Panc1 (cell line): ENCODE measurements around the gene EGFL7. TPM values are rescaled to one million over a fixed set of nuclear protein-coding genes. Genes with fewer than 3 reads are reported as not detected.

Experiments
- ATAC-seq: fragments of 200-7000 bp; cut with Tn5 transposase; 2 replicates; pipeline ENCODE4 v1.9.1; 2020; ENCODE audit warnings: mild to moderate bottlenecking, moderate library complexity
- BruUV-seq: library from RNA; stranded (reverse); fragments of 400-500 nt; replicated peaks from 2 replicates; lab custom pipeline; 2021; lab: Mats Ljungman, UMichigan
- CTCF ChIA-PET: fragments of 300-600 bp; sonication (Branson Sonifier 250); formaldehyde crosslinking; loops from one replicate; lab custom pipeline; 2022; ENCODE audit warnings: antibody characterized with exemption; lab: Charles Lee
- POLR2A ChIA-PET: fragments of 300-600 bp; sonication (Branson Sonifier 250); formaldehyde crosslinking; loops from one replicate; lab custom pipeline; 2022; ENCODE audit warnings: antibody characterized with exemption; lab: Charles Lee
- DNase-seq: peaks from one replicate; pipeline ENCODE4 v3.0.0-alpha.2; 2010; ENCODE audit warnings: low read depth, low spot score
- H3K27ac ChIP-seq: 2 replicates; pipeline ENCODE4 v1.5.1; 2011; ENCODE audit warnings: mild to moderate bottlenecking, low read length, inconsistent platforms
- H3K27me3 ChIP-seq: fragments of 200-500 bp; sonication (Bioruptor generic); 2 replicates; pipeline ENCODE4 v1.6.0; 2014; ENCODE audit warnings: low read length, inconsistent platforms; ENCODE audit not compliant: control insufficient read depth, insufficient read depth
- H3K36me3 ChIP-seq: fragments of 200-500 bp; sonication (Bioruptor generic); 2 replicates; pipeline ENCODE4 v1.5.1; 2014; ENCODE audit warnings: inconsistent platforms, mild to moderate bottlenecking, low read length, moderate library complexity; ENCODE audit not compliant: control insufficient read depth, insufficient read depth
- H3K4me1 ChIP-seq: 2 replicates; pipeline ENCODE4 v1.5.1; 2011; ENCODE audit warnings: inconsistent platforms, mild to moderate bottlenecking, low read length, moderate library complexity; ENCODE audit not compliant: control insufficient read depth, insufficient read depth
- H3K4me3 ChIP-seq, 2 experiments: 2 replicates each; pipeline ENCODE4 v1.5.1; 2011 to 2012; ENCODE audit warnings: low read depth in 2 of 2, low read length in 2 of 2, mild to moderate bottlenecking in 2 of 2, inconsistent platforms in 1 of 2, moderate library complexity in 1 of 2
- H3K9me3 ChIP-seq: fragments of 200-500 bp; sonication (Bioruptor generic); 2 replicates; pipeline ENCODE4 v1.5.1; 2014; ENCODE audit warnings: low read depth, mild to moderate bottlenecking, inconsistent platforms, low read length, moderate library complexity; ENCODE audit not compliant: control insufficient read depth, insufficient read depth
- POLR2AphosphoS5 ChIP-seq: IDR thresholded peaks from 2 replicates; pipeline ENCODE4 v1.6.1; 2012; ENCODE audit warnings: mild to moderate bottlenecking, low read depth, low read length, moderate library complexity
- SIN3A ChIP-seq: IDR thresholded peaks from 2 replicates; pipeline ENCODE4 v1.6.1; 2012; ENCODE audit warnings: low read depth, mild to moderate bottlenecking, low read length, moderate library complexity, borderline replicate concordance; ENCODE audit not compliant: insufficient read depth
- TCF7L2 ChIP-seq: IDR thresholded peaks from 2 replicates; pipeline ENCODE4 v1.6.1; 2011; ENCODE audit warnings: mild to moderate bottlenecking, low read depth, low read length, inconsistent platforms
- in situ Hi-C: cut with HindIII; loops from 2 replicates; pipeline ENCODE4 v1.10.0; 2016; ENCODE audit warnings: low sequenced_read_pairs, low pct_unique_long_range_greater_than_20kb
- intact Hi-C: fragments of 100-400 bp; cut with micrococcal nuclease; formaldehyde crosslinking; loops from one replicate; pipeline ENCODE4 v1.10.0; 2022; ENCODE audit not compliant: unreplicated experiment
- total RNA-seq: library from RNA; stranded (reverse); gene quantifications from one replicate; pipeline ENCODE4 v1.2.1, GENCODE V29; 2021; ENCODE audit not compliant: unreplicated experiment
- TF ChIP-seq, protein P1 (sequence below): fragments of 450-650 bp; IDR thresholded peaks from 2 replicates; pipeline ENCODE4 v1.5.1; 2017; ENCODE audit warnings: mild to moderate bottlenecking
- TF ChIP-seq, protein P2 (sequence below), 2 experiments: IDR thresholded peaks; 2 replicates each; pipeline ENCODE4 v1.6.1; 2011 to 2012; ENCODE audit warnings: low read depth in 2 of 2, control low read depth in 1 of 2, low read length in 1 of 2, mild to moderate bottlenecking in 1 of 2, moderate library complexity in 1 of 2; ENCODE audit not compliant: insufficient read depth in 1 of 2

EGFL7 gene
- total RNA-seq, 1 experiment from 2014 or later = 42.3 TPM

GRCh38 chr9:136657974-136658848 lies 4.5 kb upstream of the EGFL7 start:
- in situ Hi-C loops = no loop called here
- Histone ChIP-seq H3K36me3 (no peaks in the 10 kb centered on the region), H3K27ac (no peak overlapping the region), H3K9me3 (no peaks in the 10 kb centered on the region), H3K27me3 (no peaks in the 10 kb centered on the region), H3K4me3 (no peak overlapping the region), H3K4me1 (no peaks in the 10 kb centered on the region; the same call in 1 of the 2 replicates)
- ChIA-PET CTCF (no interaction called here), POLR2A (no interaction called here)
- TF ChIP-seq, protein P1, sequence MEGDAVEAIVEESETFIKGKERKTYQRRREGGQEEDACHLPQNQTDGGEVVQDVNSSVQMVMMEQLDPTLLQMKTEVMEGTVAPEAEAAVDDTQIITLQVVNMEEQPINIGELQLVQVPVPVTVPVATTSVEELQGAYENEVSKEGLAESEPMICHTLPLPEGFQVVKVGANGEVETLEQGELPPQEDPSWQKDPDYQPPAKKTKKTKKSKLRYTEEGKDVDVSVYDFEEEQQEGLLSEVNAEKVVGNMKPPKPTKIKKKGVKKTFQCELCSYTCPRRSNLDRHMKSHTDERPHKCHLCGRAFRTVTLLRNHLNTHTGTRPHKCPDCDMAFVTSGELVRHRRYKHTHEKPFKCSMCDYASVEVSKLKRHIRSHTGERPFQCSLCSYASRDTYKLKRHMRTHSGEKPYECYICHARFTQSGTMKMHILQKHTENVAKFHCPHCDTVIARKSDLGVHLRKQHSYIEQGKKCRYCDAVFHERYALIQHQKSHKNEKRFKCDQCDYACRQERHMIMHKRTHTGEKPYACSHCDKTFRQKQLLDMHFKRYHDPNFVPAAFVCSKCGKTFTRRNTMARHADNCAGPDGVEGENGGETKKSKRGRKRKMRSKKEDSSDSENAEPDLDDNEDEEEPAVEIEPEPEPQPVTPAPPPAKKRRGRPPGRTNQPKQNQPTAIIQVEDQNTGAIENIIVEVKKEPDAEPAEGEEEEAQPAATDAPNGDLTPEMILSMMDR = no peak
- TF ChIP-seq, protein P2, sequence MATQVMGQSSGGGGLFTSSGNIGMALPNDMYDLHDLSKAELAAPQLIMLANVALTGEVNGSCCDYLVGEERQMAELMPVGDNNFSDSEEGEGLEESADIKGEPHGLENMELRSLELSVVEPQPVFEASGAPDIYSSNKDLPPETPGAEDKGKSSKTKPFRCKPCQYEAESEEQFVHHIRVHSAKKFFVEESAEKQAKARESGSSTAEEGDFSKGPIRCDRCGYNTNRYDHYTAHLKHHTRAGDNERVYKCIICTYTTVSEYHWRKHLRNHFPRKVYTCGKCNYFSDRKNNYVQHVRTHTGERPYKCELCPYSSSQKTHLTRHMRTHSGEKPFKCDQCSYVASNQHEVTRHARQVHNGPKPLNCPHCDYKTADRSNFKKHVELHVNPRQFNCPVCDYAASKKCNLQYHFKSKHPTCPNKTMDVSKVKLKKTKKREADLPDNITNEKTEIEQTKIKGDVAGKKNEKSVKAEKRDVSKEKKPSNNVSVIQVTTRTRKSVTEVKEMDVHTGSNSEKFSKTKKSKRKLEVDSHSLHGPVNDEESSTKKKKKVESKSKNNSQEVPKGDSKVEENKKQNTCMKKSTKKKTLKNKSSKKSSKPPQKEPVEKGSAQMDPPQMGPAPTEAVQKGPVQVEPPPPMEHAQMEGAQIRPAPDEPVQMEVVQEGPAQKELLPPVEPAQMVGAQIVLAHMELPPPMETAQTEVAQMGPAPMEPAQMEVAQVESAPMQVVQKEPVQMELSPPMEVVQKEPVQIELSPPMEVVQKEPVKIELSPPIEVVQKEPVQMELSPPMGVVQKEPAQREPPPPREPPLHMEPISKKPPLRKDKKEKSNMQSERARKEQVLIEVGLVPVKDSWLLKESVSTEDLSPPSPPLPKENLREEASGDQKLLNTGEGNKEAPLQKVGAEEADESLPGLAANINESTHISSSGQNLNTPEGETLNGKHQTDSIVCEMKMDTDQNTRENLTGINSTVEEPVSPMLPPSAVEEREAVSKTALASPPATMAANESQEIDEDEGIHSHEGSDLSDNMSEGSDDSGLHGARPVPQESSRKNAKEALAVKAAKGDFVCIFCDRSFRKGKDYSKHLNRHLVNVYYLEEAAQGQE (IDR thresholded peaks at IDR 0.05; ENCODE audit: insufficient read depth in 1 of 2, low read depth in 2 of 2, low read length in 1 of 2) = no peak
- TF ChIP-seq TCF7L2 (no peak), SIN3A (no peak), POLR2AphosphoS5 (no peak)
- BruUV-seq = no TSS peak
- ATAC-seq (no peak), DNase-seq (no peak)
- intact Hi-C loops = no loop called here

DNA sequence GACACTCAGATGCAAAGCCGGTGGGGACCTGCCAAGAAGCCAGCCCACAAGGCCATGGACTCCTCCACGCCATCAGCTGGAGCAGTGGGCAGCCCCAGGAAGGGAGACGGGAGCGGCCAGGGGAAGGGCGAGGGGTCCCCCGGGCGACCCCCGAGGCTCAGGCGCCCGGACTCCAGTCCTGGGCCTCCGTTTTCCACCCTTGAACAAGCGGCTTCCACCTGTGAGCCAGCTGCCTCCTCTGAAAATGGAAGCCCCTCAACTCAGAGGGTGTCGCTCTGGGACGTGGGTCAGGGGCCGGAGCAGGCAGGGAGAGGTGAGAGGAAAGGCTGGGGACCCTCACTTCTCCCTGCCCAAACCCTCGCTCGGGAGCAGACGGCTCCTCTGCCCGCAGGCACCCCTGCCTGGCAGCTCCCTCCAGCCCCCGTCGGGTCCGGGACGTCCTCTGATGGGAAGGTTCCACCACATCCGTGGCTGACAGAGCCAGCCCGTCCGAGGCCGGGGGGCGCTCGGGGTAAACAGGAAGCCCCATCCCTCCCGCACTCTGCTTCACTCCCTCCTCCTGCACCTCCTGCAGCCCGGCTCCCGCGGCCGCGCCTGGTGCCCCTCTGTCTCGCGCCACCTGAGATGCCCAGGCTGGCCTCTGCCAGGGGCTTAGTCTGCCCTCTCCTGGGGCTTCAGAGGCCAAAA lies 3.7 kb upstream of the EGFL7 start:
- POLR2A ChIA-PET = no interaction called here
- in situ Hi-C loops = no loop called here
- H3K27me3 ChIP-seq = no peaks in the 10 kb centered on the region
- no peak overlapping the region for H3K4me3 ChIP-seq
- BruUV-seq = no TSS peak
- H3K4me1 ChIP-seq = no peaks in the 10 kb centered on the region; the same call in 1 of the 2 replicates
- H3K36me3 ChIP-seq = no peaks in the 10 kb centered on the region
- ATAC-seq = no peak
- H3K27ac ChIP-seq = no peak overlapping the region
- DNase-seq = no peak
- TF ChIP-seq SIN3A (no peak), POLR2AphosphoS5 (no peak), TCF7L2 (no peak)
- TF ChIP-seq, protein P2 (IDR thresholded peaks at IDR 0.05; ENCODE audit: insufficient read depth in 1 of 2, low read depth in 2 of 2, low read length in 1 of 2) = no peak
- TF ChIP-seq, protein P1 = no peak
- CTCF ChIA-PET = no interaction called here
- intact Hi-C loops = no loop called here
- H3K9me3 ChIP-seq = no peaks in the 10 kb centered on the region
